C4-2B (cell line): ENCODE results near the gene NRP2.

Experiments used
- H3K27ac ChIP-seq: fragments of 450-650 bp; 2 replicates; pipeline ENCODE4 v1.5.1; 2017
- CTCF ChIP-seq: fragments of 450-650 bp; conservative IDR thresholded peaks from 2 replicates; pipeline ENCODE4 v1.5.1; 2017; ENCODE audit warnings: mild to moderate bottlenecking
- ZFX ChIP-seq: fragments of 450-650 bp; IDR thresholded peaks from 2 replicates; pipeline ENCODE4 v1.6.1; 2017

Gene NRP2

GRCh38 chr2:205659922-205660321 lies 22.4 kb upstream of the NRP2 start:
- H3K27ac ChIP-seq = no peak overlapping the region

GRCh38 chr2:205660521-205661124 lies 21.7 kb upstream of the NRP2 start:
- no peak overlapping the region for H3K27ac ChIP-seq
- no peak for TF ChIP-seq ZFX
- TF ChIP-seq CTCF = no peak

More at GRCh38 chr2:205659922-205660321, 22.4 kb upstream of the NRP2 start:
- TF ChIP-seq ZFX (no peak), CTCF (no peak)

- TF ChIP-seq ZFX (no peak), CTCF (no peak)
- H3K27ac ChIP-seq = no peak overlapping the region
Measured at GRCh38 chr2:205661281-205661680, 21.0 kb upstream of the NRP2 start.

GRCh38 chr2:205662206-205662965 lies 19.9 kb upstream of the NRP2 start:
- no peak for TF ChIP-seq ZFX
- no peak for TF ChIP-seq CTCF
- no peak overlapping the region for H3K27ac ChIP-seq

GRCh38 chr2:205665791-205666190 lies 16.5 kb upstream of the NRP2 start:
- 0 out of 2 replicates have a peak overlapping the region, but pooled peaks have one; percentile 3 for H3K27ac ChIP-seq
- no peak for TF ChIP-seq ZFX
- no peak for TF ChIP-seq CTCF

- TF ChIP-seq CTCF = no peak
- TF ChIP-seq ZFX = no peak
- H3K27ac ChIP-seq = no peak overlapping the region
Measured at GRCh38 chr2:205670292-205670691, 12.0 kb upstream of the NRP2 start.

- TF ChIP-seq CTCF (no peak), ZFX (no peak)
- no peak overlapping the region for H3K27ac ChIP-seq
Measured at GRCh38 chr2:205673312-205673711, 9.0 kb upstream of the NRP2 start.
